Testis (tissue), 3 donors: Measurements from ENCODE around the gene FGFR3. TPM values are rescaled to one million over a fixed set of nuclear protein-coding genes. Genes with fewer than 3 reads are reported as not detected.

Experiments used
- DNase-seq: peaks from one replicate; pipeline ENCODE4 v3.0.0-alpha.2; 2019
- H3K27ac ChIP-seq, 2 donors: fragments of 200-600 bp; sonication (generic); one replicate each; pipeline ENCODE4 v1.5.1; 2019
- H3K27me3 ChIP-seq: fragments of 200-600 bp; sonication (generic); one replicate; pipeline ENCODE4 v1.5.1; 2019
- H3K36me3 ChIP-seq: fragments of 200-600 bp; sonication (generic); one replicate; pipeline ENCODE4 v1.5.1; 2017; ENCODE audit warnings: low read depth; ENCODE audit errors: missing control alignments
- H3K4me1 ChIP-seq: fragments of 200-600 bp; sonication (generic); one replicate; pipeline ENCODE4 v1.5.1; 2019
- H3K4me3 ChIP-seq, 2 donors: fragments of 200-600 bp; sonication (generic); one replicate each; pipeline ENCODE4 v1.5.1; 2017 to 2019
- H3K9me3 ChIP-seq: fragments of 200-600 bp; sonication (generic); one replicate; pipeline ENCODE4 v1.5.1; 2017
- POLR2A ChIP-seq: fragments of 450-650 bp; IDR thresholded peaks from one replicate; pipeline ENCODE4 v1.6.1; 2017; ENCODE audit warnings: antibody characterized with exemption, mild to moderate bottlenecking, moderate library complexity
- WGBS, 2 donors: methylation state at CpG; one replicate each; pipeline ENCODE4 v1.1.5; 2018; 5-methylcytosine and 5-hydroxymethylcytosine counted together
- intact Hi-C: fragments of 100-400 bp; cut with DNase I; formaldehyde crosslinking; loops from one replicate; pipeline ENCODE4 v1.15.1; 2023; ENCODE audit warnings: low total_unique reads
- polyA plus RNA-seq: library from polyadenylated mRNA; stranded (reverse); fragments of 350-450 nt; fragmentation: Illumina TruSeq; extraction: RNeasy Lipid Tissue Mini Kit (QIAGEN cat#74804); gene quantifications from one replicate; pipeline ENCODE4 v1.2.3, GENCODE V29; 2014; ENCODE audit warnings: low read depth, low replicate concordance; ENCODE audit not compliant: insufficient read depth
- total RNA-seq, 2 donors: library from RNA; depleted of rRNA; stranded (reverse); fragments of >200 nt; gene quantifications; one replicate each; pipeline ENCODE4 v1.2.3, GENCODE V29; 2016
- TF ChIP-seq, protein P1 (sequence below), 3 experiments: fragments of 450-650 bp in 2 of 3; fragments of 200-600 bp in 1 of 3; sonication (generic) in 1 of 3; IDR thresholded peaks; one replicate each; pipeline ENCODE4 v1.5.1; 2016 to 2019; ENCODE audit warnings: antibody characterized with exemption in 3 of 3, mild to moderate bottlenecking in 2 of 3, moderate library complexity in 1 of 3

FGFR3 gene
- total and polyA plus RNA-seq, 3 donors from 2014 or later, result 39.2 to 93.7 (median 79.6) TPM

- Histone ChIP-seq H3K36me3 (no peaks in the 10 kb centered on the region), H3K27ac (no peak overlapping the region), H3K4me1 (no peaks in the 10 kb centered on the region), H3K9me3 (no peaks in the 10 kb centered on the region), H3K27me3 (no peaks in the 10 kb centered on the region), H3K4me3 (no peak overlapping the region)
- intact Hi-C loops, result no loop called here
- DNase-seq, result no peak
- no peak for TF ChIP-seq POLR2A
- TF ChIP-seq, protein P1, sequence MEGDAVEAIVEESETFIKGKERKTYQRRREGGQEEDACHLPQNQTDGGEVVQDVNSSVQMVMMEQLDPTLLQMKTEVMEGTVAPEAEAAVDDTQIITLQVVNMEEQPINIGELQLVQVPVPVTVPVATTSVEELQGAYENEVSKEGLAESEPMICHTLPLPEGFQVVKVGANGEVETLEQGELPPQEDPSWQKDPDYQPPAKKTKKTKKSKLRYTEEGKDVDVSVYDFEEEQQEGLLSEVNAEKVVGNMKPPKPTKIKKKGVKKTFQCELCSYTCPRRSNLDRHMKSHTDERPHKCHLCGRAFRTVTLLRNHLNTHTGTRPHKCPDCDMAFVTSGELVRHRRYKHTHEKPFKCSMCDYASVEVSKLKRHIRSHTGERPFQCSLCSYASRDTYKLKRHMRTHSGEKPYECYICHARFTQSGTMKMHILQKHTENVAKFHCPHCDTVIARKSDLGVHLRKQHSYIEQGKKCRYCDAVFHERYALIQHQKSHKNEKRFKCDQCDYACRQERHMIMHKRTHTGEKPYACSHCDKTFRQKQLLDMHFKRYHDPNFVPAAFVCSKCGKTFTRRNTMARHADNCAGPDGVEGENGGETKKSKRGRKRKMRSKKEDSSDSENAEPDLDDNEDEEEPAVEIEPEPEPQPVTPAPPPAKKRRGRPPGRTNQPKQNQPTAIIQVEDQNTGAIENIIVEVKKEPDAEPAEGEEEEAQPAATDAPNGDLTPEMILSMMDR (IDR thresholded peaks at IDR 0.05), result no peak
- 92 to 94% methylated on average over 13 to 47 of the region's 47 CpGs for WGBS, 2 donors
These were observed 12.6 kb downstream of the FGFR3 start for GRCh38 chr4:1805493-1806222.

- Histone ChIP-seq H3K27ac (no peak overlapping the region), H3K36me3 (no peaks in the 10 kb centered on the region), H3K4me3 (no peak overlapping the region), H3K9me3 (no peaks in the 10 kb centered on the region), H3K4me1 (no peaks in the 10 kb centered on the region), H3K27me3 (no peaks in the 10 kb centered on the region)
- intact Hi-C loops, result no loop called here
- TF ChIP-seq, protein P1 (IDR thresholded peaks at IDR 0.05), result no peak
- no peak for DNase-seq
- WGBS, 2 donors, result 85 to 94% methylated on average over 4 to 11 of the region's 11 CpGs
These were observed 13.1 kb downstream of the FGFR3 start for GRCh38 chr4:1806223-1806564.

- intact Hi-C loops, result no loop called here
- DNase-seq, result no peak
These were observed 13.7 kb downstream of the FGFR3 start for GRCh38 chr4:1806596-1807331.

DNA sequence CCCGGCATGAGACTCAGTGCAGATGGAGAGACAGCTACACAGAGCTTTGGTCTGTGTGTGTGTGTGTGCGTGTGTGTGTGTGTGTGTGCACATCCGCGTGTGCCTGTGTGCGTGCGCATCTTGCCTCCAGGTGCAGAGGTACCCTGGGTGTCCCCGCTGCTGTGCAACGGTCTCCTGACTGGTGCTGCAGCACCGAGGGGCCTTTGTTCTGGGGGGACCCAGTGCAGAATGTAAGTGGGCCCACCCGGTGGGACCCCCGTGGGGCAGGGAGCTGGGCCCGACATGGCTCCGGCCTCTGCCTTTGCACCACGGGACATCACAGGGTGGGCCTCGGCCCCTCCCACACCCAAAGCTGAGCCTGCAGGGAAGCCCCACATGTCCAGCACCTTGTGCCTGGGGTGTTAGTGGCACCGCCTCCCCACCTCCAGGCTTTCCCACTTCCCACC is 14.3 kb downstream of the FGFR3 start:
- Histone ChIP-seq H3K27me3 (no peaks in the 10 kb centered on the region), H3K4me3 (no peak overlapping the region), H3K36me3 (no peaks in the 10 kb centered on the region), H3K9me3 (no peaks in the 10 kb centered on the region), H3K4me1 (no peaks in the 10 kb centered on the region), H3K27ac (no peak overlapping the region)
- no peak for TF ChIP-seq POLR2A
- TF ChIP-seq, protein P1 (IDR thresholded peaks at IDR 0.05), result no peak
- WGBS, 2 donors, result 74 to 82% methylated on average over 7 to 16 of the region's 16 CpGs
- DNase-seq, result no peak
- intact Hi-C loops, result no loop called here

More at GRCh38 chr4:1806596-1807331, 13.7 kb downstream of the FGFR3 start:
- no peaks in the 10 kb centered on the region for H3K4me1 ChIP-seq
- no peak overlapping the region for H3K4me3 ChIP-seq
- H3K9me3 ChIP-seq, result no peaks in the 10 kb centered on the region
- 87 to 89% methylated on average over 3 to 40 of the region's 41 CpGs for WGBS, 2 donors
- H3K36me3 ChIP-seq, result no peaks in the 10 kb centered on the region
- no peaks in the 10 kb centered on the region for H3K27me3 ChIP-seq
- TF ChIP-seq POLR2A, result no peak
- TF ChIP-seq, protein P1 (IDR thresholded peaks at IDR 0.05), result no peak
- H3K27ac ChIP-seq, result no peak overlapping the region
